H1 (cell line): ENCODE data around the gene BSND. TPM values are rescaled to one million over a fixed set of nuclear protein-coding genes. Genes with fewer than 3 reads are reported as not detected.

Source experiments
- CTCF ChIA-PET: fragments of 300-600 bp; sonication (Branson Sonifier 250); formaldehyde crosslinking; loops from one replicate; lab custom pipeline; 2021; ENCODE audit not compliant: partially characterized antibody; lab: Charles Lee
- POLR2A ChIA-PET: fragments of 300-600 bp; sonication (Branson Sonifier 250); formaldehyde crosslinking; loops from one replicate; lab custom pipeline; 2021; ENCODE audit warnings: inconsistent platforms; ENCODE audit not compliant: partially characterized antibody; lab: Charles Lee
- DNase-seq, 2 experiments: peaks; one replicate each; pipeline versions ENCODE4 v3.0.0 to v3.0.0-alpha.2; 2010 to 2022; ENCODE audit warnings: low spot score in 2 of 2, low read depth in 1 of 2, mixed read lengths in 1 of 2
- FAIRE-seq: peaks from 2 replicates; lab custom pipeline; 2011; peaks lifted over from hg19 to GRCh38; lab: Jason Lieb, UNC
- H2AFZ ChIP-seq: 2 replicates; pipeline ENCODE4 v1.8.1; 2012; ENCODE audit warnings: low read length, inconsistent platforms
- H2AK5ac ChIP-seq: 2 replicates; pipeline ENCODE4 v1.6.1; 2013; ENCODE audit warnings: low read depth, low read length
- H2BK120ac ChIP-seq: replicated peaks from 2 replicates; pipeline ENCODE3; 2013; ENCODE audit warnings: low read depth, low read length, inconsistent platforms
- H2BK12ac ChIP-seq: 2 replicates; pipeline ENCODE4 v1.6.1; 2013; ENCODE audit warnings: low read depth, low read length
- H2BK15ac ChIP-seq: 2 replicates; pipeline ENCODE4 v1.6.1; 2013; ENCODE audit warnings: low read length
- H2BK20ac ChIP-seq: 2 replicates; pipeline ENCODE4 v1.6.1; 2013; ENCODE audit warnings: low read length
- H2BK5ac ChIP-seq: 2 replicates; pipeline ENCODE4 v1.6.1; 2013; ENCODE audit warnings: low read depth, low read length
- H3K14ac ChIP-seq: 2 replicates; pipeline ENCODE4 v1.6.1; 2013; ENCODE audit warnings: inconsistent platforms; ENCODE audit not compliant: insufficient read length
- H3K18ac ChIP-seq: 2 replicates; pipeline ENCODE4 v1.6.1; 2013; ENCODE audit warnings: low read length; ENCODE audit errors: extremely low read depth
- H3K23ac ChIP-seq: 2 replicates; pipeline ENCODE4 v1.6.1; 2013; ENCODE audit warnings: inconsistent platforms; ENCODE audit not compliant: insufficient read length
- H3K23me2 ChIP-seq: 2 replicates; pipeline ENCODE4 v1.6.1; 2013; ENCODE audit warnings: low read depth, low read length
- H3K27ac ChIP-seq: 2 replicates; pipeline ENCODE4 v1.6.1; 2011; ENCODE audit warnings: low read depth, low read length, inconsistent platforms
- H3K27me3 ChIP-seq, 4 experiments: replicated peaks in 1 of 4; 1 replicate in 1 of 4; 2 replicates in 3 of 4; pipeline versions ENCODE4 v1.6.1 to v1.8.1; 2011 to 2013; ENCODE audit warnings: low read length in 3 of 4, mild to moderate bottlenecking in 3 of 4, inconsistent platforms in 2 of 4, mixed read lengths in 2 of 4, moderate library complexity in 1 of 4; ENCODE audit not compliant: control insufficient read depth in 3 of 4, insufficient read depth in 3 of 4; ENCODE audit errors: extremely low read depth in 1 of 4
- H3K36me3 ChIP-seq, 4 experiments: 2 replicates each; pipeline versions ENCODE4 v1.6.1 to v1.8.1; 2011 to 2013; ENCODE audit warnings: mild to moderate bottlenecking in 4 of 4, low read length in 3 of 4, moderate library complexity in 2 of 4, control low read depth in 1 of 4, inconsistent platforms in 1 of 4; ENCODE audit not compliant: insufficient read depth in 4 of 4, control insufficient read depth in 2 of 4
- H3K4ac ChIP-seq: replicated peaks from 2 replicates; pipeline ENCODE3; 2013; ENCODE audit warnings: low read length, low read depth, mixed read lengths, inconsistent platforms; ENCODE audit not compliant: insufficient read length
- H3K4me1 ChIP-seq, 4 experiments: replicated peaks in 1 of 4; 1 replicate in 1 of 4; 2 replicates in 3 of 4; pipeline versions ENCODE4 v1.6.1 to v1.8.1; 2011 to 2013; ENCODE audit warnings: low read length in 3 of 4, inconsistent platforms in 2 of 4, mixed read lengths in 1 of 4; ENCODE audit not compliant: insufficient read depth in 4 of 4, control insufficient read depth in 3 of 4
- H3K4me2 ChIP-seq, 2 experiments: 2 replicates each; pipeline versions ENCODE4 v1.6.1 to v1.8.1; 2011 to 2013; ENCODE audit warnings: low read depth in 2 of 2, low read length in 2 of 2, control low read depth in 1 of 2, inconsistent platforms in 1 of 2, mild to moderate bottlenecking in 1 of 2; ENCODE audit not compliant: insufficient read depth in 1 of 2
- H3K4me3 ChIP-seq, 4 experiments: fragments of 200-600, 300-600 bp in 1 of 4; sonication (generic), shearing (Covaris generic), sonication (Bioruptor Twin) in 1 of 4; 2 replicates each; pipeline versions ENCODE4 v1.5.1 to v1.8.1; 2011 to 2016; ENCODE audit warnings: low read length in 4 of 4, low read depth in 3 of 4, control low read depth in 2 of 4, inconsistent platforms in 2 of 4, mild to moderate bottlenecking in 2 of 4, mixed read lengths in 1 of 4, moderate library complexity in 1 of 4; ENCODE audit not compliant: insufficient read depth in 2 of 4; ENCODE audit errors: extremely low read depth in 1 of 4
- H3K56ac ChIP-seq: replicated peaks from 2 replicates; pipeline ENCODE3; 2013; ENCODE audit warnings: low read depth, mild to moderate bottlenecking, mixed read lengths, low read length, inconsistent platforms; ENCODE audit not compliant: insufficient read length
- H3K79me1 ChIP-seq: 2 replicates; pipeline ENCODE4 v1.6.1; 2013; ENCODE audit warnings: low read depth, low read length, control low read depth
- H3K79me2 ChIP-seq, 2 experiments: 2 replicates each; pipeline versions ENCODE4 v1.6.1 to v1.8.1; 2012 to 2013; ENCODE audit warnings: low read length in 2 of 2, mild to moderate bottlenecking in 2 of 2, inconsistent platforms in 1 of 2; ENCODE audit not compliant: insufficient read depth in 2 of 2, control insufficient read depth in 1 of 2
- H3K9ac ChIP-seq, 4 experiments: replicated peaks in 1 of 4; 1 replicate in 1 of 4; 2 replicates in 3 of 4; pipeline versions ENCODE4 v1.6.1 to v1.8.1; 2011 to 2013; ENCODE audit warnings: low read depth in 3 of 4, low read length in 3 of 4, control low read depth in 2 of 4, mild to moderate bottlenecking in 2 of 4, moderate library complexity in 2 of 4, inconsistent platforms in 1 of 4; ENCODE audit errors: extremely low read depth in 1 of 4
- H3K9me3 ChIP-seq, 2 experiments: 2 replicates each; pipeline versions ENCODE4 v1.6.1 to v1.8.1; 2012 to 2013; ENCODE audit warnings: mild to moderate bottlenecking in 2 of 2, moderate library complexity in 2 of 2, control low read depth in 1 of 2, inconsistent platforms in 1 of 2, low read depth in 1 of 2, low read length in 1 of 2, mixed read lengths in 1 of 2; ENCODE audit not compliant: insufficient read depth in 2 of 2
- H4K20me1 ChIP-seq, 2 experiments: replicated peaks in 1 of 2; 2 replicates each; pipeline versions ENCODE3 to v1.8.1; 2011 to 2013; ENCODE audit warnings: inconsistent platforms in 2 of 2, low read length in 2 of 2, mild to moderate bottlenecking in 1 of 2; ENCODE audit not compliant: insufficient read depth in 2 of 2, control insufficient read depth in 1 of 2
- H4K5ac ChIP-seq: 2 replicates; pipeline ENCODE4 v1.6.1; 2013; ENCODE audit warnings: low read length, low read depth, mixed read lengths, inconsistent platforms; ENCODE audit not compliant: insufficient read length
- H4K8ac ChIP-seq: 2 replicates; pipeline ENCODE4 v1.8.0; 2013; ENCODE audit warnings: mild to moderate bottlenecking, moderate library complexity, low read length, inconsistent platforms; ENCODE audit not compliant: insufficient read depth; ENCODE audit errors: extremely low read depth
- H4K91ac ChIP-seq: replicated peaks from 2 replicates; pipeline ENCODE3; 2013; ENCODE audit warnings: low read length, mixed read lengths, inconsistent platforms; ENCODE audit not compliant: insufficient read length
- KDM1A ChIP-seq: fragments of 200-600, 300-600 bp; sonication (generic); IDR thresholded peaks from 2 replicates; pipeline ENCODE4 v1.7.1; 2016; ENCODE audit warnings: mild to moderate bottlenecking, low read length, borderline replicate concordance
- RBBP5 ChIP-seq: IDR thresholded peaks from 2 replicates; pipeline ENCODE4 v1.7.1; 2012; ENCODE audit warnings: low read depth, mild to moderate bottlenecking, inconsistent platforms, low read length, moderate library complexity, borderline replicate concordance
- WGBS, 2 experiments: shearing (Covaris generic) in 1 of 2; methylation state at CpG; one replicate each; pipeline versions ENCODE4 v1.1.6 to v1.1.7; 2013 to 2015; ENCODE audit warnings: low lambda C conversion rate in 2 of 2, mixed read lengths in 2 of 2, inconsistent platforms in 1 of 2, low coverage in 1 of 2, missing lambda C conversion rate in 1 of 2; ENCODE audit not compliant: insufficient replicate concordance in 2 of 2, insufficient coverage in 1 of 2, insufficient read length in 1 of 2; ENCODE audit errors: extremely low coverage in 1 of 2, missing lambda C conversion rate in 1 of 2; 5-methylcytosine and 5-hydroxymethylcytosine counted together
- polyA plus RNA-seq, 7 experiments: library from polyadenylated mRNA; depleted of rRNA in 3 of 7; stranded (reverse) in 5 of 7; unstranded in 2 of 7; fragments of >200 nt in 5 of 7; fragments of 200-250 nt in 2 of 7; gene quantifications; 1 replicate in 5 of 7; 2 replicates in 1 of 7; 4 replicates in 1 of 7; pipeline versions ENCODE4 v1.2.1 to v1.2.3, GENCODE V29; 2011 to 2013; ENCODE audit warnings: missing spikeins in 2 of 7, mixed read lengths in 2 of 7
- total RNA-seq: library from RNA; stranded (reverse); fragmentation: NEBNext Ultra II Directional; extraction: Animal tissue kit (Norgen Biotek cat#: 25700); gene quantifications from 2 replicates; pipeline ENCODE4 v1.2.1, GENCODE V29; 2021

Gene BSND
- total and polyA plus RNA-seq, 2 of the 8 experiments (the other 6 are each of a cell fraction or from before 2014, with no cell fraction given), result 0.43 to 0.68 TPM

DNA sequence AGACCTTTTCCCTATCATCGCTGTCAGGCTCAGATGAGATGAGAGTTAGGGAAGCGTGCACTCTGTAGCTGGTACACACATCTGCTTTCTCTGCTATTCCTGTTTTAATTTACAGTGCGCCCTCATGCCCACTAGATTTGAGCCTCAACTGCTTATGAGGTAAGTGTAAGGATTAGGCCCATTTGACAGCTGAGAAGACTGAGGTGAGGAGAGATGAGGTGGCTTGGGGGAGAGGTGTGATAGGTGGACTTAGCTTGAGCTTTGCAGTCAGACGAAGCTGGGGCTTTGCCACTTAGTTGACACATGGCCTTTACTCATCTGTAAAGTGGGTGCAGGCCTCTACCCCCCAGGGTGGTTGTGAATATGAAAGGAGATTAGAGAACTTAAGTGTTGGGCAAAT, 9.8 kb upstream of the BSND start:
- POLR2A ChIA-PET, result interaction anchor here (1.3 kb wide), 1 partner anchor 10 kb away, joined by 3 read pairs; no protein-coding TSS in a partner anchor
- Histone ChIP-seq H3K23me2 (no peaks in the 10 kb centered on the region), H3K27ac (no peak overlapping the region), H2BK12ac (peak overlapping the region; percentile 19; the same call in 1 of the 2 replicates), H3K79me2 (no peaks in the 10 kb centered on the region), H3K4ac (no peak overlapping the region), H4K91ac (peak overlapping the region; percentile 64), H3K4me3 (no peak overlapping the region), H3K27me3 (no peaks in the 10 kb centered on the region; a peak in 1 of 7 replicates), H4K8ac (no peak overlapping the region), H4K5ac (no peak overlapping the region), H3K4me2 (no peak overlapping the region), H3K18ac (no peak overlapping the region), H2BK5ac (no peak overlapping the region), H2BK20ac (0 out of 2 replicates have a peak overlapping the region, but pooled peaks have one; percentile 67), H3K23ac (no peak overlapping the region), H3K4me1 (peaks cover 0 to 6% (median 2%) of the 10 kb centered on the region in 4 experiments; a peak in 4 of 7 replicates), H3K79me1 (no peaks in the 10 kb centered on the region), H3K14ac (no peak overlapping the region), H3K9me3 (no peaks in the 10 kb centered on the region), H3K9ac (no peak overlapping the region), H2BK15ac (no peak overlapping the region; the same call in 1 of the 2 replicates), H3K56ac (no peak overlapping the region), H2AFZ (no peak overlapping the region), H2BK120ac (no peak overlapping the region), H3K36me3 (no peaks in the 10 kb centered on the region), H4K20me1 (no peaks in the 10 kb centered on the region), H2AK5ac (0 out of 2 replicates have a peak overlapping the region, but pooled peaks have one; percentile 53)
- CTCF ChIA-PET, result interaction anchor here (0.6 to 18.4 kb wide), 11 partner anchors 8 to 66 kb away, joined by 3 to 436 read pairs (median 8); partner anchors contain the start of genes BSND and TMEM61
- 88% methylated on average over 4 of the region's 4 CpGs; no CpG with 5 or more reads in 1 of the 2 experiments for WGBS, 2 experiments
- no peak for DNase-seq
- FAIRE-seq, result no peak
- TF ChIP-seq RBBP5 (no peak), KDM1A (peak; percentile 85; the same call in 1 of the 2 replicates)
